Thyroid gland (tissue), 4 donors: ENCODE measurements around the gene TAX1BP3.

Source experiments
- POLR2A ChIP-seq, 2 donors: fragments of 450-650 bp; IDR thresholded peaks; one replicate each; pipeline ENCODE4 v1.6.1; 2017; ENCODE audit warnings: antibody characterized with exemption in 2 of 2, mild to moderate bottlenecking in 2 of 2, moderate library complexity in 1 of 2
- TF ChIP-seq, protein P1 (sequence below), 6 experiments: fragments of 200-600 bp in 3 of 6; fragments of 450-650 bp in 3 of 6; sonication (generic) in 3 of 6; IDR thresholded peaks; one replicate each; pipeline ENCODE4 v1.5.1; 2016 to 2019; ENCODE audit warnings: antibody characterized with exemption in 6 of 6, mild to moderate bottlenecking in 2 of 6, inconsistent platforms in 1 of 6, moderate library complexity in 1 of 6

DNA sequence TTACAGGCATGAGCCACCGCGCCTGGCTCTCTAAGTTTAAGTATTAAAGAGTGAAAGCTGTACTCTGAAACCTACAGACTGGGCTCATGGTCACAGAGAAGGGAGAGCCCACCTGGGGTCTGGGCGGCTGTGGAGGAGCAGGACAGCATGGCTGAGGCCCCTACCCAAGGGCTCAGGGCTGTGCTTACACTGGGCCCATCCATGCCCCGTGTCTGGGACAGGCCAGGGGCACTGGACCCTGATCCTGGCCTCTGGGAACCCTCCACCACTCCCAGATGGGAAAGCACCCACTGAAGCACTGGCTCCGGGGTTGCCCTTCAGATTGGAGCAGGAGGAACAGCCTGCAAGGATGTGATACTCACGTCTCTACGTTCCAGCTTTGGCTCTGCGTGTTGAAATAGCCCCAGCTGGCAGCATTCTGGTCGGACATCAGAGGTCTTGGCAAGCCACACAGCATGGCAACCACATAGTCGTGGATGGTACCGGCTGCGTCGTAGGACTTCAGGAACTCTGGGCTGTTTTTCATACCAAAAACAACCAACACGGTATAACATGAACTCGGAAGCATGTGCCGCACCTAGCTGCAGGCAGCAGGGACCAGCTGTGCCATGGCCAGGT lies 45.3 kb downstream of the TAX1BP3 start:
- TF ChIP-seq, protein P1, sequence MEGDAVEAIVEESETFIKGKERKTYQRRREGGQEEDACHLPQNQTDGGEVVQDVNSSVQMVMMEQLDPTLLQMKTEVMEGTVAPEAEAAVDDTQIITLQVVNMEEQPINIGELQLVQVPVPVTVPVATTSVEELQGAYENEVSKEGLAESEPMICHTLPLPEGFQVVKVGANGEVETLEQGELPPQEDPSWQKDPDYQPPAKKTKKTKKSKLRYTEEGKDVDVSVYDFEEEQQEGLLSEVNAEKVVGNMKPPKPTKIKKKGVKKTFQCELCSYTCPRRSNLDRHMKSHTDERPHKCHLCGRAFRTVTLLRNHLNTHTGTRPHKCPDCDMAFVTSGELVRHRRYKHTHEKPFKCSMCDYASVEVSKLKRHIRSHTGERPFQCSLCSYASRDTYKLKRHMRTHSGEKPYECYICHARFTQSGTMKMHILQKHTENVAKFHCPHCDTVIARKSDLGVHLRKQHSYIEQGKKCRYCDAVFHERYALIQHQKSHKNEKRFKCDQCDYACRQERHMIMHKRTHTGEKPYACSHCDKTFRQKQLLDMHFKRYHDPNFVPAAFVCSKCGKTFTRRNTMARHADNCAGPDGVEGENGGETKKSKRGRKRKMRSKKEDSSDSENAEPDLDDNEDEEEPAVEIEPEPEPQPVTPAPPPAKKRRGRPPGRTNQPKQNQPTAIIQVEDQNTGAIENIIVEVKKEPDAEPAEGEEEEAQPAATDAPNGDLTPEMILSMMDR (IDR thresholded peaks at IDR 0.05), result no peak
- no peak for TF ChIP-seq POLR2A (IDR thresholded peaks at IDR 0.05)
